HG03039 (cell line): Measurements from ENCODE around the gene POMP.
"Not testable (repeated sequence)": the region's sequence is repeated elsewhere in the genome, so short reads cannot be mapped to it uniquely, and the experiment has no call there.

ENCODE experiments used
- ATAC-seq: cut with Tn5 transposase; IDR thresholded peaks from one replicate; pipeline ENCODE4 v1.9.1; 2021; ENCODE audit warnings: mild to moderate bottlenecking, moderate library complexity; ENCODE audit not compliant: unreplicated experiment

The POMP gene

DNA sequence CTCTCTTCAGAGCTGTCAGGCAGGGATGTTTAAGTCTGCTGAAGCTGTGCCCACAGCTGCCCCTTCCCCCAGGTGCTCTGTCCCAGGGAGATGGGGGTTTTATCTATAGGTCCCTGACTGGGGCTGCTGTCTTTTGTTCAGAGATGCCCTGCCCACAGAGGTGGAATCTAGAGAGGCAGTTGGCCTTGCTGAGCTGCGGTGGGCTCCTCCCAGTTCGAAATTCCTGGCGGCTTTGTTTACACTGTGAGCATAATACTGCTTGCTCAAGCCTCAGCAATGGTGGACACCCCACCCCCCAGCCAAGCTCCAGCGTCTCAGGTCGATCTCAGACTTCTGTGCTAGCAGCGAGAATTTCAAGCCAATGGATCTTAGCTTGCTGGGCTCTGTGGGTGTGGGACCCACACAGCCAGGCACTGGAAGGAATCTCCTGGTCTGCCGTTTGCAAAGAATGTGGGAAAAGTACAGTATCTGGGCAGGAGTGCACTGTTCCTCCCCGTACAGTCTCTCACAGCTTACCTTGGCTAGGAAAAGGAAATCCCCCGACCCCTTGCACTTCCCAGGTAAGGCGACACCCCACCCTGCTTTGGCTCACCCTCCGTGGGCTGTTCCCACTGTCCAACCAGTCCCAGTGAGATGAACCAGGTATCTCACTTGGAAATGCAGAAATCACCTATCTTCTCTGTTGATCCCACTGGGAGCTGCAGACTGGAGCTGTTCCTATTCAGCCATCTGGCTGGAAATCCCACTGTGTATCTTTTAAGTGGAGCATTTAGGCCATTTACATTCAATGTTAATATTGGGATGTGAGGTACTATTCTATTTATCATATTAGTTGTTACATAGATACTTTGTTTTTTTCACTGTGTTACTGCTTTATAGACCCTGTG lies 34.9 kb downstream of the POMP start:
- not testable (repeated sequence) for ATAC-seq

DNA sequence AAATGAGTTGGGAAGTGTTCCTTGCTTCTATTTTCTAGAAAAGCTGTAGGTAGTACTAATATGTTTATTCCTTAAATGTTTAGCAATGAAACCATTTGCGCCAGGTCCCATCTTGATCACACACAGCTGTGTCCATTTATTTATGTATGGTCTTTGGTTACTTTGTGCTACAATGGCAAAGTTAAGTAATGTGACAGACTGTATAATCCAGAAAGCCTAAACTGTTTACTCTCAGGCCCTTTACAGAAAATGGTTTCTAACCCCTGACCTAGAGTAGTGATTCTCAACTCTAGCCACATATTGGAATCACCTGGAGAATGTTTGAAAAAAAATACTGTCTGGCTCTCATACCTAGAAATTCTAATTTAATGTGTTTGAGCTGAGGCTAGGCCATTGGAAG lies 38.5 kb downstream of the POMP start:
- no peak for ATAC-seq

GRCh38 chr13:28699246-28699645 lies 40.3 kb downstream of the POMP start:
- no peak for ATAC-seq

- no peak for ATAC-seq
Measured at GRCh38 chr13:28704282-28704681, 45.4 kb downstream of the POMP start.

DNA sequence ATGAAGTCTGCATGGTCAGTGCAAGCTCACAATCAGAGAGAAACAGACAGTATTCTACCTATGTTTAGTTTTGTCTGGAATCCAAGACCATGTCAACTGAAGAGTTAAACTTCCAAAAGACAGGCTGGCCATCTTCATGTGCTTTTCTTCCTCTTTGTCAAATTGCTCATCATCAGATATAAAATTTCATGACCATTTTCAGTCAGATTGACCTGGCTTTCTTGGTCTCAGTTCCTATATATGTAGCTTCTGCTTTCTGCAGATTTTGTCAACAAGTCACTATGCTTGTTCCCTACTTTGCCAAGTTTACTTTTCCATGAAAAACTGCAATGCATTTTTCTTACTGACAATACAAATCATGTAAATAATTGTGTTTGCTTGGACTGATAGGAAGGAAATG lies 46.0 kb downstream of the POMP start:
- no peak for ATAC-seq

DNA sequence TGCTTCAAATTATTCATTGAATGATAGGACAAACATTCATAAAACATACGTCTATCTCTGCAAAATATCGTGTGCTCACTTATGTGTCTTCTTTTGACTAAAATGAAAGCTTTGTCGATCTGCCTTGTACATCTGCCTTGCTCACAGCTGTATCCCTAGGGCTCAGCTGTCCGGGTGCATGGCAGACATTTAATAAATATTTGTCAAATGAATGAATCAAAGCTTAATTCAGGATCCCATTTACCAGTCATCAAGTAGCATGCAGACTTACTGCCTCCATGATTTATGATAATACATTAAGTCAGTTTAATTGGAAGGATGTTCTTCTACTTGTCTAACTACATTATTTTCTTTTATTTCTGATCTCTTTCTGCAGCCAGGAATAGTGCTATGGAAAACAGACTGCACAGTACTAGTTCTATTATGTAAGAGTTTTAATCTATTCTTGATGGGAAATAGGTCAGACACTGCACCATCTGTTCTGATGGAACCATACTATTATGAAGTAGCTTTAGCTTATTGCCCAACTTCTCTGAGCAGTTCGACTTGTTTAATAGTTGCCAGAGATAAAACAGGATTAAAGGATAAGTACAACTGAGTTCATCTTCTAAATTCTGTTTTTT lies 46.6 kb downstream of the POMP start:
- no peak for ATAC-seq

- peak; percentile 97 for ATAC-seq
Measured at GRCh38 chr13:28707629-28708427, 48.9 kb downstream of the POMP start.

DNA sequence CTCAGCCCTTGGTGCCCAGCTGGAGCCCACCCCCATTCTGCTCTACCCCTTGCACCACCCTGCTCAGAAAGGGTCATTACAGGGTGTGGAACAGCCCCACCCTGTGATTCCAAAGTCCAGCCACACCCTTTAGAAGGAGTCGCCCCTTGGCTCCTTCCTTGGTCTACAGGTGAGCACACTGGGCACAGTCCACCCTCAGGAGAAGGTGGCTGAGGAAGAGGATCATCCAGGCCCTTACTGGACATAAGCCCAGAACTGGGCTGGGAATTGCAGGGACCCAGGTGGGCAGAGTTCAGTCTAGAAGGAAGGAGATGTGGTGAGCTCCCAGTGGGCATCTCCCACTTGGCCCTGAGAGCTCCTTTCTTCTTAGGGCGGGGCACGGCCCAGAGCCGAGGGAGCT lies 51.2 kb downstream of the POMP start:
- ATAC-seq, result no peak

- no peak for ATAC-seq
Measured at GRCh38 chr13:28714651-28715050, 55.7 kb downstream of the POMP start.

GRCh38 chr13:28716511-28716910 lies 57.6 kb downstream of the POMP start:
- no peak for ATAC-seq

DNA sequence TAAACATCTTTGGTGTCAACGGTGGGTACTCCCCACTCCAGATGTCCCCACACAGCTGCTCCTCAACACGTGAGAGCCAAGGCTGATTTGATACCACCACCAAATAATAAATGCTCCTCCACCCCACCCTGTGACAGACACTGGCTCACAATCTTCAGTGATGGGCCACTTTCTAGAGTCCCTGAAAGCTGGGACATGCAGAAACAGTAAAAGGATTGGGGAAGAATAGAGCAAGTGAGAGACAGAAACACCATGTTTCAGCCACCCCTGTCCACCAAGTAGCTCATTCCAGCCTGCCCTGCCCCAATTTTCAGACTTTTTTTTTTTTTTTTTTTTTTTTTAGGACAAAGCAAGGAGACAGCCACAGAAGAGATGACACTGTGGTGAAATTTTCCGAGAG lies 58.2 kb downstream of the POMP start:
- no peak for ATAC-seq

DNA sequence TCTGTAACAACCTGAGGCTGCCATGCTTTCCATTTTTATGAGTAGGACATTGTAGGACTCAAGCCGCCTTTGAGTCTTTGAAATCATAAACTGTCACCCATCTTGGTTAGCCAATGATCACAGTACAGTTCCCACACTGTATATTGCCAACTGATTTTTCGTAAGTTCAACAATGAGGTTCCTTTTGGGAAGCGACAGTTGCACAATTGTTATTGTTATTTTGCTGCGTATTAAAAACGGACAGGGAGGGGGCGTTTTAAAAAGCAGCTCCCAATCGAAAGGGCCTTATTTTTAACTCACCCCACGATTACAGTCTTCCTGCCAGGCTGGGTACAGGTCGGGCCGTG lies 59.2 kb downstream of the POMP start:
- ATAC-seq, result no peak

- ATAC-seq, result peak; percentile 99
Measured at GRCh38 chr13:28718543-28719226, 59.8 kb downstream of the POMP start, which contains the start of gene SLC46A3. TSS of gene SLC46A3 (minus strand) at chr13:28718970. CDS start at chr13:28717998, 972 bp downstream.

GRCh38 chr13:28719227-28720055 lies 60.5 kb downstream of the POMP start:
- no peak for ATAC-seq

GRCh38 chr13:28723806-28724205 lies 64.9 kb downstream of the POMP start:
- no peak for ATAC-seq

DNA sequence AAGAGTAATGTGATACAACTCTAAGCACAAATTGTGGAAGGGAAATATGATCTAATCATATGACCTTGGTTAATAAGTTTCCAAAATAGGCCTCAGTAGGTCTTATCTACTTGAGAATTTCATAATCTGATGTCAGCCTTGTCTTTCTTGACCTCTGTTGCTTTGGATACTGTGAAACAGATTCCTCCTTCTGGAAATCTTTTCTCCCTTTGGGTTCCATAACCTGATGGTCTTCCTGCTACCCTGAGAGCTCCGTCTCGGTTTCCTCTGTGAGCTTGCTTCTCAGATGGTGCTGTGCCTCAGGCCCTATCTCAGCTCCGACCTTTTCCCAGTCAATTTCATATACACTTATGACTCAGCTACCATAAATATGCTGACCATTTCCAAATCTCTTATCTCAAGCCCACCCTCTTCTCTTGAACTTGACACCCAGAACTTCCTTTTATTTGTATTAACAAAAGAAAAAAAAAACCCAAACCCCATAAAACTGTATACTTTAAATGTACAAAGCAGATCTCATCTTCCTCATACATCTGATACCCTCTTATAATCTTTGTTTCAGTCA lies 66.2 kb downstream of the POMP start:
- no peak for ATAC-seq
